Sigmoid colon (tissue), 7 donors: ENCODE results near the gene RFX3. TPM values are rescaled to one million over a fixed set of nuclear protein-coding genes. Genes with fewer than 3 reads are reported as not detected.

Experiments
- DNase-seq: peaks from one replicate; pipeline ENCODE4 v3.0.0-alpha.2; 2019
- H3K27ac ChIP-seq, 4 donors: fragments of 200-600 bp; sonication (generic); one replicate each; pipeline ENCODE4 v1.5.1; 2016 to 2019; ENCODE audit warnings: mild to moderate bottlenecking in 1 of 4
- H3K27me3 ChIP-seq, 3 donors: fragments of 200-600 bp; sonication (generic); one replicate each; pipeline ENCODE4 v1.5.1; 2019; ENCODE audit warnings: mild to moderate bottlenecking in 1 of 3
- H3K36me3 ChIP-seq, 4 donors: fragments of 200-600 bp; sonication (generic); one replicate each; pipeline ENCODE4 v1.5.1; 2016 to 2019
- H3K4me1 ChIP-seq, 4 donors: fragments of 200-600 bp; sonication (generic); one replicate each; pipeline ENCODE4 v1.5.1; 2017 to 2019
- H3K4me3 ChIP-seq, 4 donors: fragments of 200-600 bp; sonication (generic); one replicate each; pipeline ENCODE4 v1.5.1; 2017 to 2019; ENCODE audit warnings: mild to moderate bottlenecking in 2 of 4, moderate library complexity in 1 of 4
- H3K9me3 ChIP-seq, 4 donors: fragments of 200-600 bp in 3 of 4; sonication (generic) in 3 of 4; one replicate each; pipeline versions ENCODE4 v1.5.1 to v1.6.1; 2013 to 2019
- CTCF ChIP-seq, 4 experiments: fragments of 450-650 bp in 3 of 4; fragments of 200-600 bp in 1 of 4; IDR thresholded peaks; one replicate each; pipeline ENCODE4 v1.5.1; 2016 to 2019; ENCODE audit warnings: antibody characterized with exemption in 4 of 4, mild to moderate bottlenecking in 3 of 4, moderate library complexity in 2 of 4
- EP300 ChIP-seq, 4 donors: sonication (generic); formaldehyde crosslinking; IDR thresholded peaks; one replicate each; pipeline ENCODE4 v1.6.1; 2017; ENCODE audit warnings: antibody characterized with exemption in 4 of 4
- POLR2A ChIP-seq, 2 donors: fragments of 450-650 bp; IDR thresholded peaks; one replicate each; pipeline ENCODE4 v1.6.1; 2016; ENCODE audit warnings: antibody characterized with exemption in 2 of 2, mild to moderate bottlenecking in 2 of 2, moderate library complexity in 2 of 2
- POLR2AphosphoS5 ChIP-seq, 4 donors: sonication (generic); formaldehyde crosslinking; IDR thresholded peaks; one replicate each; pipeline ENCODE4 v1.6.1; 2017; ENCODE audit warnings: antibody characterized with exemption in 4 of 4
- WGBS, 2 donors: extraction: QIAGEN DNeasy Blood & Tissue Kit; methylation state at CpG; one replicate each; pipeline ENCODE4 v1.1.7; 2013; 5-methylcytosine and 5-hydroxymethylcytosine counted together
- intact Hi-C: fragments of 100-400 bp; cut with DNase I; formaldehyde crosslinking; loops from one replicate; pipeline ENCODE4 v1.15.1; 2023
- polyA plus RNA-seq, 3 donors: library from polyadenylated mRNA; stranded (reverse); fragments of 200-250 nt; gene quantifications; one replicate each; pipeline ENCODE4 v1.2.3, GENCODE V29; 2013
- total RNA-seq, 4 donors: library from RNA; depleted of rRNA; stranded (reverse); fragments of >200 nt; gene quantifications; one replicate each; pipeline ENCODE4 v1.1.0, GENCODE V29; 2016
- donor health status: healthy with polysubstance abuse.
- donor health status: Bipolar disorder and iron deficiency.
- donor health status: healthy.

RFX3 gene
- total and polyA plus RNA-seq, 7 donors: 0.69 to 15.0 (median 6.4) TPM

- intact Hi-C loops: no loop called here
- Histone ChIP-seq H3K27me3 (no peaks in the 10 kb centered on the region), H3K9me3 (no peaks in the 10 kb centered on the region), H3K36me3 (peaks cover 0 to 11% (median 0%) of the 10 kb centered on the region in 4 donors), H3K4me1 (no peaks in the 10 kb centered on the region), H3K27ac (no peak overlapping the region), H3K4me3 (no peak overlapping the region)
- no peak for TF ChIP-seq POLR2AphosphoS5 (IDR thresholded peaks at IDR 0.05)
- TF ChIP-seq POLR2A (IDR thresholded peaks at IDR 0.05): no peak
- no peak for TF ChIP-seq EP300 (IDR thresholded peaks at IDR 0.05)
- no peak for TF ChIP-seq CTCF (IDR thresholded peaks at IDR 0.05)
- DNase-seq: no peak
Observed at GRCh38 chr9:3237121-3237520, 288.7 kb downstream of the RFX3 start.

- Histone ChIP-seq H3K27me3 (no peaks in the 10 kb centered on the region), H3K4me3 (no peak overlapping the region), H3K9me3 (no peaks in the 10 kb centered on the region), H3K4me1 (no peaks in the 10 kb centered on the region), H3K36me3 (peaks cover 0 to 11% (median 0%) of the 10 kb centered on the region in 4 donors), H3K27ac (no peak overlapping the region)
- intact Hi-C loops: no loop called here
- DNase-seq: no peak
- 90 to 95% methylated on average over 1 of the region's 1 CpG for WGBS, 2 donors
- no peak for TF ChIP-seq POLR2AphosphoS5 (IDR thresholded peaks at IDR 0.05)
- no peak for TF ChIP-seq EP300 (IDR thresholded peaks at IDR 0.05)
- TF ChIP-seq CTCF (IDR thresholded peaks at IDR 0.05): no peak
- no peak for TF ChIP-seq POLR2A (IDR thresholded peaks at IDR 0.05)
Observed at GRCh38 chr9:3235497-3235896, 290.3 kb downstream of the RFX3 start.

GRCh38 chr9:3224931-3225330 lies 300.9 kb downstream of the RFX3 start:
- H3K4me3 ChIP-seq: no peak overlapping the region
- WGBS, 2 donors: 83 to 89% methylated on average over 7 of the region's 7 CpGs
- H3K4me1 ChIP-seq: peaks cover 0 to 18% (median 5%) of the 10 kb centered on the region in 4 donors
- no peaks in the 10 kb centered on the region for H3K36me3 ChIP-seq
- H3K27ac ChIP-seq: no peak overlapping the region
- DNase-seq: no peak
- H3K27me3 ChIP-seq: no peaks in the 10 kb centered on the region
- H3K9me3 ChIP-seq: no peaks in the 10 kb centered on the region
- intact Hi-C loops: no loop called here
- no peak for TF ChIP-seq POLR2AphosphoS5 (IDR thresholded peaks at IDR 0.05)
- no peak for TF ChIP-seq CTCF (IDR thresholded peaks at IDR 0.05)
- no peak for TF ChIP-seq EP300 (IDR thresholded peaks at IDR 0.05)
- TF ChIP-seq POLR2A (IDR thresholded peaks at IDR 0.05): no peak

GRCh38 chr9:3215658-3216057 lies 310.1 kb downstream of the RFX3 start:
- Histone ChIP-seq H3K36me3 (no peaks in the 10 kb centered on the region), H3K4me1 (no peaks in the 10 kb centered on the region), H3K4me3 (no peak overlapping the region), H3K9me3 (no peaks in the 10 kb centered on the region), H3K27ac (no peak overlapping the region), H3K27me3 (no peaks in the 10 kb centered on the region)
- intact Hi-C loops: no loop called here
- no peak for TF ChIP-seq POLR2A (IDR thresholded peaks at IDR 0.05)
- TF ChIP-seq CTCF (IDR thresholded peaks at IDR 0.05): no peak
- WGBS, 2 donors: 31 to 63% methylated on average over 1 of the region's 1 CpG
- DNase-seq: no peak

- no peak overlapping the region for H3K4me3 ChIP-seq
- DNase-seq: no peak
- 60 to 62% methylated on average over 4 of the region's 4 CpGs for WGBS, 2 donors
Observed at GRCh38 chr9:3214741-3215140, 311.1 kb downstream of the RFX3 start.

More at GRCh38 chr9:3214741-3215140, 311.1 kb downstream of the RFX3 start:
- Histone ChIP-seq H3K27me3 (no peaks in the 10 kb centered on the region), H3K36me3 (no peaks in the 10 kb centered on the region), H3K9me3 (no peaks in the 10 kb centered on the region), H3K4me1 (no peaks in the 10 kb centered on the region), H3K27ac (no peak overlapping the region)
- no peak for TF ChIP-seq POLR2AphosphoS5 (IDR thresholded peaks at IDR 0.05)
- intact Hi-C loops: no loop called here
